AG04449 (cell line): ENCODE results near the gene CASP2.

Source experiments
- CTCF ChIA-PET: fragments of 350-600 bp; formaldehyde crosslinking; extraction: SDS; loops from one replicate; lab custom pipeline; 2021; ENCODE audit warnings: antibody characterized with exemption; lab: Yijun Ruan, JAX
- POLR2A ChIA-PET: fragments of 400-600, 350-600 bp; formaldehyde crosslinking; extraction: SDS; loops from one replicate; lab custom pipeline; 2020; ENCODE audit warnings: antibody characterized with exemption, inconsistent platforms; lab: Yijun Ruan, JAX
- DNase-seq: peaks from one replicate; pipeline ENCODE4 v3.0.0-alpha.2; 2010; ENCODE audit warnings: low read depth, low spot score
- H3K4me3 ChIP-seq: 2 replicates; pipeline ENCODE4 v1.5.1; 2011; ENCODE audit warnings: low read depth, mild to moderate bottlenecking, control low read depth, low read length
- CTCF ChIP-seq: IDR thresholded peaks from one replicate; pipeline ENCODE4 v1.5.1; 2011; ENCODE audit warnings: mild to moderate bottlenecking, moderate library complexity, low read length, control low read depth, inconsistent platforms; ENCODE audit not compliant: insufficient read depth; ENCODE audit errors: missing control alignments

Gene CASP2

GRCh38 chr7:143280566-143280965 lies 7.6 kb upstream of the CASP2 start:
- no peak for DNase-seq
- no peak overlapping the region for H3K4me3 ChIP-seq
- ChIA-PET CTCF (interaction anchor here (1.5 to 2.0 kb wide), 3 partner anchors 17 to 66 kb away, joined by 3 to 8 read pairs (median 6); partner anchors contain the start of gene GSTK1), POLR2A (no interaction called here)
- TF ChIP-seq CTCF: no peak

DNA sequence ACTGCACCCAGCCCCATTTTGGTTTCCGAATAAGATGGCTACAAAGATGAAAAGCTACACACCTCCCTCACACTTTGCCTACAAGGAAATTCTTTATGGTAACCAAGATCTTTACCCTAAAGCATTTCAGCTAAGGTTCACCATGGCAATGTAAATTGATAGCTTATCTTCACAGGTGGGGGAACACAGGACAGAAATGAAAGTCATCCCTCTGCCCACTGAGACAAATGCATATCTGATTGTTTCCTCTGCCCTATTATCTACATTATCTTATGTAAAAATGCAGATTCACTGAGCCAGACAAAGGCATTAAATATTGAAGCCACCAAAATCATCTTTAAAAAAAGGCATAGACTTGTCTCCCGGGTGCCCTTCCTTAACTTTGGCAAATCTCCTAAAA lies 6.6 kb upstream of the CASP2 start:
- no peak for TF ChIP-seq CTCF
- ChIA-PET POLR2A (no interaction called here), CTCF (interaction anchor here (1.0 to 1.5 kb wide), 2 partner anchors 41 to 67 kb away, joined by 3 read pairs; no protein-coding TSS in a partner anchor)
- no peak for DNase-seq
- no peak overlapping the region for H3K4me3 ChIP-seq

- no peak overlapping the region for H3K4me3 ChIP-seq
- TF ChIP-seq CTCF: no peak
- ChIA-PET CTCF (no interaction called here), POLR2A (no interaction called here)
- DNase-seq: no peak
Observed at GRCh38 chr7:143282124-143282523, 6.0 kb upstream of the CASP2 start.

DNA sequence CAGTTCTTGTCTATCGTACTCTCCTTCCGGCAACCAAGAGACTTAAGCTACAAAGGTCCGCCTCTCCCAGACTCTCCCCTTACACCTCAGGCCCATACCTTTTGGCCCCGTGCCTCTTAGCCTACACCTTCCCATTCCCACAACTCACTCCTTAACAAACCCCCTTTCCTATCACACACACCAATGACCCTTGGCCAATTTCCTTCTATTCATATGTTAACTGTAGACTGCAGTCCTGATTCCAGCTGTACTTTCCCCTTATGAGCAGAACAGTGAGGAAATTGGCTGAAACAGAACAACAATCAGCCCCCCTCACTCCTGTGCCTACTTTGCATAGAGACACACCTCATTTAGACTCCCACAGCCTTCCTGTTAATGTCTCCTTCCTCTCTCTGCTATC lies 4.8 kb upstream of the CASP2 start:
- no peak for DNase-seq
- no peak for TF ChIP-seq CTCF
- ChIA-PET POLR2A (no interaction called here), CTCF (interaction anchor here (1.4 kb wide), 1 partner anchor 10 kb away, joined by 3 read pairs; no protein-coding TSS in a partner anchor)
- H3K4me3 ChIP-seq: no peak overlapping the region

DNA sequence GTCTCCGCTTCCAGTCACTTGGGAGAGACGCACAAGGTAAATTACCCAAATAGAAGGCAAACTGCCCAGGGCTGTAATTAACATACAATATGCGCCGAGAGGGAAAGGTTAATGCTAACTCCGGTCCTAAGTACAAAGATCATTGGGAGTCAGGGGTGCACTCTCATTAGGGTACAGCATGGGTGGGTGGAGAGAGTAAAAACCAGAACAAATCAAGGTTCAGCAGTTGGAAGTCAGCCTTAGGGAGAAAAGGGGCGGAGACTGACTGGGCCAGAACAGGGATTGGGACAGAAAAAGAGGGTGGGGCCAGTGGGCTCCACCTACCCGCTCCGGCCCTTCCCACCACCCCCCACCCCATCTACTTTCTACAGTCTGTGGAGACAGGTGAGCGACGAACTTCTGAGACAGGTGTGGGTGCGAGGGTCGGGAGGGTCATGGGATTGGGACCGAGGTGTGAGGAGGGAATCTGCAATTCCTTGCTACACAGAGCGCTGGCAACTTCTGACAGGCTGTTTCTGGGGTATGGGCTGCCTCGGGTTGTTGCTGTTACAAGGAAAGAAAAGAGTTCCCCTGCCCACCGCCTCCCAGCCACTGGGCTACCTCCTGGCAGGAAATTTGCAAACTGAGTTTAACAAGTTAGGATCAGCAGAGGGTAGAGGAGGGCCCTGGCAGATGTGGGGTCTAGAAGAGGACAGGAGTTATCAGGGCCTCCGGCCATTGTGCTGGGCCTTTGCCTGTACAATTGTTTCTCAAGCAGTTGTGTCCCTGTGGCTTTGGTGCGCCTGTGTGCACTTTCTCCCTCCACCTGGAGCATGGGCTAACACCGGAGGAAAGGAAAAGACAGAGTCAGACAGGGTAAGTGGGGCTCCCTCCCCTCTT lies 3.3 kb upstream of the CASP2 start, which contains the start of gene TMEM139:
Gene TMEM139, plus strand, starts transcription at position 368 of the 879 bp plus-strand sequence. CDS start 1,000 bp downstream, outside the sequence.
- H3K4me3 ChIP-seq: no peak within 1 kb of the TSS
- no peak for DNase-seq
- TF ChIP-seq CTCF: no peak
- CTCF ChIA-PET: interaction anchor here (1.9 kb wide), 1 partner anchor 132 kb away, joined by 5 read pairs; no protein-coding TSS in a partner anchor
- POLR2A ChIA-PET: no interaction called here

- ChIA-PET CTCF (interaction anchor here (1.9 kb wide), 1 partner anchor 132 kb away, joined by 5 read pairs; no protein-coding TSS in a partner anchor), POLR2A (no interaction called here)
- DNase-seq: no peak
- no peak overlapping the region for H3K4me3 ChIP-seq
- no peak for TF ChIP-seq CTCF
Observed at GRCh38 chr7:143285470-143285778, 2.7 kb upstream of the CASP2 start.
